SK-N-SH treated with all-trans-retinoic acid at 6 μM for 48 hours (cell line): ENCODE measurements around the gene GHRH.

Experiments used
- ATAC-seq: fragments of 200-7000 bp; cut with Tn5 transposase; 3 replicates; pipeline ENCODE4 v1.9.1; 2020; ENCODE audit warnings: mild to moderate bottlenecking, moderate library complexity
- ARNTL ChIP-seq: fragments of 450-650 bp; formaldehyde crosslinking; IDR thresholded peaks from 2 replicates; pipeline ENCODE4 v1.5.0; 2020; ENCODE audit warnings: low read depth, mild to moderate bottlenecking, moderate library complexity, borderline replicate concordance
- CREB5 ChIP-seq: fragments of 250-450 bp; sonication (Bioruptor Pico); IDR thresholded peaks from 2 replicates; pipeline ENCODE4 v1.5.1; 2020; ENCODE audit warnings: low read depth, mild to moderate bottlenecking, moderate library complexity
- CSDC2 ChIP-seq: fragments of 250-450 bp; sonication (Bioruptor Pico); IDR thresholded peaks from 2 replicates; pipeline ENCODE4 v1.5.0; 2020; ENCODE audit warnings: mild to moderate bottlenecking, moderate library complexity
- CSRNP3 ChIP-seq: fragments of 250-450 bp; sonication (Bioruptor Pico); IDR thresholded peaks from 2 replicates; pipeline ENCODE4 v1.5.1; 2021; ENCODE audit warnings: mild to moderate bottlenecking, moderate library complexity
- ESRRG ChIP-seq: fragments of 250-450 bp; sonication (Bioruptor Pico); IDR thresholded peaks from 2 replicates; pipeline ENCODE4 v1.6.1; 2021; ENCODE audit warnings: mild to moderate bottlenecking
- GLIS3 ChIP-seq: fragments of 250-450 bp; sonication (Bioruptor Pico); IDR thresholded peaks from 2 replicates; pipeline ENCODE4 v1.5.0; 2020; ENCODE audit warnings: mild to moderate bottlenecking, moderate library complexity
- ISL1 ChIP-seq: fragments of 250-450 bp; sonication (Bioruptor Pico); IDR thresholded peaks from 2 replicates; pipeline ENCODE4 v2.1.2; 2022; ENCODE audit warnings: mild to moderate bottlenecking, moderate library complexity
- OSR1 ChIP-seq: fragments of 250-450 bp; sonication (Bioruptor Pico); IDR thresholded peaks from 2 replicates; pipeline ENCODE4 v1.8.0; 2022; ENCODE audit warnings: moderate library complexity, mild to moderate bottlenecking, inconsistent platforms
- PATZ1 ChIP-seq: fragments of 250-450 bp; sonication (Bioruptor Pico); IDR thresholded peaks from 2 replicates; pipeline ENCODE4 v1.8.0; 2020; ENCODE audit warnings: mild to moderate bottlenecking, moderate library complexity, borderline replicate concordance
- POU6F1 ChIP-seq: fragments of 250-450 bp; sonication (Bioruptor Pico); IDR thresholded peaks from 2 replicates; pipeline ENCODE4 v1.8.0; 2021; ENCODE audit warnings: low read depth, mild to moderate bottlenecking, moderate library complexity, borderline replicate concordance
- PPARA ChIP-seq: fragments of 250-450 bp; sonication (Bioruptor Pico); IDR thresholded peaks from 2 replicates; pipeline ENCODE4 v1.5.0; 2020; ENCODE audit warnings: mild to moderate bottlenecking, borderline replicate concordance
- RARB ChIP-seq: fragments of 250-450 bp; sonication (Bioruptor Pico); IDR thresholded peaks from 2 replicates; pipeline ENCODE4 v1.8.0; 2021; ENCODE audit warnings: mild to moderate bottlenecking, moderate library complexity
- SNAI2 ChIP-seq: fragments of 250-450 bp; sonication (Bioruptor Pico); IDR thresholded peaks from 2 replicates; pipeline ENCODE4 v1.5.0; 2020; ENCODE audit warnings: mild to moderate bottlenecking, moderate library complexity
- TCF4 ChIP-seq: fragments of 250-450 bp; sonication (Bioruptor Pico); IDR thresholded peaks from 2 replicates; pipeline ENCODE4 v1.8.0; 2021; ENCODE audit warnings: mild to moderate bottlenecking, moderate library complexity, borderline replicate concordance
- TOX ChIP-seq: fragments of 250-450 bp; sonication (Bioruptor Pico); IDR thresholded peaks from 2 replicates; pipeline ENCODE4 v1.8.0; 2021; ENCODE audit warnings: mild to moderate bottlenecking, moderate library complexity, borderline replicate concordance
- ZC3H10 ChIP-seq: fragments of 250-450 bp; sonication (Bioruptor Pico); IDR thresholded peaks from 2 replicates; pipeline ENCODE4 v1.5.1; 2021; ENCODE audit warnings: mild to moderate bottlenecking, moderate library complexity
- ZFP3 ChIP-seq: fragments of 250-450 bp; sonication (Bioruptor Pico); IDR thresholded peaks from 2 replicates; pipeline ENCODE4 v1.5.0; 2020; ENCODE audit warnings: mild to moderate bottlenecking, moderate library complexity
- ZFP30 ChIP-seq: fragments of 450-650 bp; formaldehyde crosslinking; IDR thresholded peaks from 2 replicates; pipeline ENCODE4 v1.5.0; 2022; ENCODE audit warnings: mild to moderate bottlenecking, moderate library complexity
- ZNF565 ChIP-seq: fragments of 450-650 bp; formaldehyde crosslinking; conservative IDR thresholded peaks from 2 replicates; pipeline ENCODE4 v1.5.0; 2020; ENCODE audit warnings: low read depth, mild to moderate bottlenecking, moderate library complexity
- ZNF70 ChIP-seq: fragments of 450-650 bp; formaldehyde crosslinking; IDR thresholded peaks from 2 replicates; pipeline ENCODE4 v1.5.0; 2020; ENCODE audit warnings: mild to moderate bottlenecking, moderate library complexity
- ZNF8 ChIP-seq: fragments of 450-650 bp; formaldehyde crosslinking; IDR thresholded peaks from 2 replicates; pipeline ENCODE4 v1.5.0; 2020; ENCODE audit warnings: mild to moderate bottlenecking, moderate library complexity

Gene GHRH

GRCh38 chr20:37234254-37234581 is 27.4 kb downstream of the GHRH start (continued):
- no peak for TF ChIP-seq TOX (CRISPR knock-in tag)

- TF ChIP-seq TOX (CRISPR knock-in tag), result no peak
- TF ChIP-seq ISL1 (CRISPR knock-in tag), result no peak
- no peak for TF ChIP-seq SNAI2 (CRISPR knock-in tag)
- TF ChIP-seq CREB5, result no peak
- TF ChIP-seq TCF4, result no peak
- no peak for TF ChIP-seq CSDC2 (CRISPR knock-in tag)
- no peak for TF ChIP-seq CSRNP3 (CRISPR knock-in tag)
- no peak for TF ChIP-seq PATZ1 (CRISPR knock-in tag)
- TF ChIP-seq PPARA, result no peak
- no peak for TF ChIP-seq ARNTL
- no peak for TF ChIP-seq OSR1 (CRISPR knock-in tag)
- no peak for TF ChIP-seq ESRRG (CRISPR knock-in tag)
- TF ChIP-seq POU6F1, result no peak
- TF ChIP-seq RARB (CRISPR knock-in tag), result no peak
- no peak for TF ChIP-seq ZNF8 (CRISPR knock-in tag)
- TF ChIP-seq ZFP3 (CRISPR knock-in tag), result no peak
- TF ChIP-seq GLIS3 (CRISPR knock-in tag), result no peak
- TF ChIP-seq ZFP30 (CRISPR knock-in tag), result no peak
- TF ChIP-seq ZC3H10, result no peak
- no peak for ATAC-seq
Observed at GRCh38 chr20:37233548-37234253, 27.9 kb downstream of the GHRH start.

- ATAC-seq, result peak; percentile 29; the same call in 1 of the 3 replicates
- TF ChIP-seq TCF4, result peak; percentile 32; the same call in 1 of the 2 replicates
- TF ChIP-seq ZNF8 (CRISPR knock-in tag), result no peak
Observed at GRCh38 chr20:37231947-37232630, 29.5 kb downstream of the GHRH start.

- no peak for ATAC-seq
- no peak for TF ChIP-seq CSRNP3 (CRISPR knock-in tag)
- TF ChIP-seq ARNTL, result no peak
- TF ChIP-seq SNAI2 (CRISPR knock-in tag), result no peak
- TF ChIP-seq ESRRG (CRISPR knock-in tag), result no peak
- TF ChIP-seq CREB5, result no peak
- TF ChIP-seq PPARA, result no peak
- TF ChIP-seq ZFP3 (CRISPR knock-in tag), result no peak
- no peak for TF ChIP-seq GLIS3 (CRISPR knock-in tag)
- TF ChIP-seq ZNF70, result no peak
- TF ChIP-seq TOX (CRISPR knock-in tag), result no peak
- TF ChIP-seq RARB (CRISPR knock-in tag), result no peak
- no peak for TF ChIP-seq TCF4
- TF ChIP-seq OSR1 (CRISPR knock-in tag), result no peak
- no peak for TF ChIP-seq PATZ1 (CRISPR knock-in tag)
- no peak for TF ChIP-seq ZNF565 (CRISPR knock-in tag)
Observed at GRCh38 chr20:37230200-37230599, 31.4 kb downstream of the GHRH start.
